ENCODE measurements around the gene STAB1. TPM values are rescaled to one million over a fixed set of nuclear protein-coding genes. Genes with fewer than 3 reads are reported as not detected.

The STAB1 gene
- total RNA-seq, 4 donors from 2014 or later = 101 to 127 (median 118) TPM

DNA sequence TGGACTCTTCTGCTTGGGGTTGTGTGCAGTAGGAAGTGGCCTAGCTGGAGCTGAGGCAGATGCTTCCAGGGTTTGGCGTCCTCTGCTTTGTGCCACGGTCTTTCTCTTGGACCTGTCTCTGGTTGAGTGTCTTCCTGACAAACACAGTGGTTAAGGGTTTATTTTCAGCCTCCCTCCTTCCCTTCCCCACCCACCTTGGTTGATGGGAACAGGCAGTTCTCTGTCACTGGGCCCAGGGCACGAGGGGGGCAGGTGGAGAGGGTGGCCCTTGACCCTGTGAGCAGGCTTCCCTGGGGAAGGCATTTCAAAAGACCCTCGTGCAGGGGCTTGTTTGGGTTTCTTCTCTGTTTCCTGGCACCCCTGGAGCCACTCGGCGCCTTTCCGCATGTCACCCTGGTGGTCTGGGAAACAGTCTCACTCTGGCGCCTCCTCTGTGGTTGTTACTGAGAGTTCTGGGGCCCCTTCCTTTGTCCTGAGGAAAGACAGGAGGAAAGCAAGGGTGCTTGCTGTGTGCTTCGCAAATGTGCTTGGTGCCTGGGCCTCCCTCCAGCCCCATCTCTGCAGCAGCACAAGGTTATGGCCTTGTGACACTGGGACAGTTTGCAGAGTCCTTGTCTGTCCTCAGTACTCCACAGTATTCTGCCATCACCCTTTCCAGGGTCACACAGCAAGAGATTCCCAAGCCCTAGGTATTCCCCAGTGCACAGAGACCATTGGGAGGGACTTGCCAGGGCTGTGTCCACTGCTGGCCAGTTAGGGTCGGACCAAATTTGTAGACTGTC lies 10.3 kb upstream of the STAB1 start:
- 71% methylated on average over 10 of the region's 10 CpGs for WGBS
- TF ChIP-seq EP300 (IDR thresholded peaks at IDR 0.05) (no peak), POLR2AphosphoS5 (IDR thresholded peaks at IDR 0.05) (peak in 1 of 2 donors; percentile 62), POLR2A (IDR thresholded peaks at IDR 0.05; ENCODE audit: low read depth) (no peak)
- TF ChIP-seq, protein P1, sequence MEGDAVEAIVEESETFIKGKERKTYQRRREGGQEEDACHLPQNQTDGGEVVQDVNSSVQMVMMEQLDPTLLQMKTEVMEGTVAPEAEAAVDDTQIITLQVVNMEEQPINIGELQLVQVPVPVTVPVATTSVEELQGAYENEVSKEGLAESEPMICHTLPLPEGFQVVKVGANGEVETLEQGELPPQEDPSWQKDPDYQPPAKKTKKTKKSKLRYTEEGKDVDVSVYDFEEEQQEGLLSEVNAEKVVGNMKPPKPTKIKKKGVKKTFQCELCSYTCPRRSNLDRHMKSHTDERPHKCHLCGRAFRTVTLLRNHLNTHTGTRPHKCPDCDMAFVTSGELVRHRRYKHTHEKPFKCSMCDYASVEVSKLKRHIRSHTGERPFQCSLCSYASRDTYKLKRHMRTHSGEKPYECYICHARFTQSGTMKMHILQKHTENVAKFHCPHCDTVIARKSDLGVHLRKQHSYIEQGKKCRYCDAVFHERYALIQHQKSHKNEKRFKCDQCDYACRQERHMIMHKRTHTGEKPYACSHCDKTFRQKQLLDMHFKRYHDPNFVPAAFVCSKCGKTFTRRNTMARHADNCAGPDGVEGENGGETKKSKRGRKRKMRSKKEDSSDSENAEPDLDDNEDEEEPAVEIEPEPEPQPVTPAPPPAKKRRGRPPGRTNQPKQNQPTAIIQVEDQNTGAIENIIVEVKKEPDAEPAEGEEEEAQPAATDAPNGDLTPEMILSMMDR (IDR thresholded peaks at IDR 0.05) = no peak
- peak overlapping the region; percentile 67 to 84 (median 76) for H3K27ac ChIP-seq (replicated peaks in 1 of 4)
- no peaks in the 10 kb centered on the region for H3K27me3 ChIP-seq
- no peaks in the 10 kb centered on the region for H3K9me3 ChIP-seq
- intact Hi-C loops (cut with DNase I) = loop anchor here (5.0 kb wide), 1 partner anchor 47 kb away; the partner anchor contains the start of gene NT5DC2
- H3K36me3 ChIP-seq = peaks cover 54 to 95% (median 80%) of the 10 kb centered on the region in 4 donors
- no peak overlapping the region for H3K4me3 ChIP-seq
- DNase-seq (ENCODE audit: extremely low spot score) = no peak
- H3K4me1 ChIP-seq = peaks cover 30 to 59% (median 46%) of the 10 kb centered on the region in 4 donors

DNA sequence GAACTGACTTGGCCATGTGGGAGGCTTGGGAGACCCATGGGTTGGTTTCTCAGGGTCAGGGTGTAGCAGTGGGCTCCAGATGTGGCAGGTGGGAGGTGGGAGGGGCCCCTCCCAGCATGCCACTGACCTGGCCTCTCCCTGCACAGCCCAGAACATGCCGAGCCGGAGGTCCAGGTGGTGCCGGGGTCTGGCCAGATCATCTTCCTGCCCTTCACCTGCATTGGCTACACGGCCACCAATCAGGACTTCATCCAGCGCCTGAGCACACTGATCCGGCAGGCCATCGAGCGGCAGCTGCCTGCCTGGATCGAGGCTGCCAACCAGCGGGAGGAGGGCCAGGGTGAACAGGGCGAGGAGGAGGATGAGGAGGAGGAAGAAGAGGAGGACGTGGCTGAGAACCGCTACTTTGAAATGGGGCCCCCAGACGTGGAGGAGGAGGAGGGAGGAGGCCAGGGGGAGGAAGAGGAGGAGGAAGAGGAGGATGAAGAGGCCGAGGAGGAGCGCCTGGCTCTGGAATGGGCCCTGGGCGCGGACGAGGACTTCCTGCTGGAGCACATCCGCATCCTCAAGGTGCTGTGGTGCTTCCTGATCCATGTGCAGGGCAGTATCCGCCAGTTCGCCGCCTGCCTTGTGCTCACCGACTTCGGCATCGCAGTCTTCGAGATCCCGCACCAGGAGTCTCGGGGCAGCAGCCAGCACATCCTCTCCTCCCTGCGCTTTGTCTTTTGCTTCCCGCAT lies 7.9 kb upstream of the STAB1 start:
- H3K27ac ChIP-seq (replicated peaks in 1 of 4) = peak overlapping the region in 1 of 4 donors; percentile 12
- no peaks in the 10 kb centered on the region for H3K27me3 ChIP-seq
- peaks cover 48 to 72% (median 65%) of the 10 kb centered on the region in 4 donors for H3K4me1 ChIP-seq
- DNase-seq (ENCODE audit: extremely low spot score) = no peak
- no peak overlapping the region for H3K4me3 ChIP-seq
- TF ChIP-seq, protein P1 (IDR thresholded peaks at IDR 0.05) = no peak
- TF ChIP-seq EP300 (IDR thresholded peaks at IDR 0.05) = no peak
- peaks cover 61 to 95% (median 80%) of the 10 kb centered on the region in 4 donors for H3K36me3 ChIP-seq
- WGBS = 88% methylated on average over 30 of the region's 31 CpGs
- intact Hi-C loops (cut with DNase I) = loop anchor here (5.0 kb wide), 1 partner anchor 45 kb away; the partner anchor contains the start of gene NT5DC2
- no peaks in the 10 kb centered on the region for H3K9me3 ChIP-seq

DNA sequence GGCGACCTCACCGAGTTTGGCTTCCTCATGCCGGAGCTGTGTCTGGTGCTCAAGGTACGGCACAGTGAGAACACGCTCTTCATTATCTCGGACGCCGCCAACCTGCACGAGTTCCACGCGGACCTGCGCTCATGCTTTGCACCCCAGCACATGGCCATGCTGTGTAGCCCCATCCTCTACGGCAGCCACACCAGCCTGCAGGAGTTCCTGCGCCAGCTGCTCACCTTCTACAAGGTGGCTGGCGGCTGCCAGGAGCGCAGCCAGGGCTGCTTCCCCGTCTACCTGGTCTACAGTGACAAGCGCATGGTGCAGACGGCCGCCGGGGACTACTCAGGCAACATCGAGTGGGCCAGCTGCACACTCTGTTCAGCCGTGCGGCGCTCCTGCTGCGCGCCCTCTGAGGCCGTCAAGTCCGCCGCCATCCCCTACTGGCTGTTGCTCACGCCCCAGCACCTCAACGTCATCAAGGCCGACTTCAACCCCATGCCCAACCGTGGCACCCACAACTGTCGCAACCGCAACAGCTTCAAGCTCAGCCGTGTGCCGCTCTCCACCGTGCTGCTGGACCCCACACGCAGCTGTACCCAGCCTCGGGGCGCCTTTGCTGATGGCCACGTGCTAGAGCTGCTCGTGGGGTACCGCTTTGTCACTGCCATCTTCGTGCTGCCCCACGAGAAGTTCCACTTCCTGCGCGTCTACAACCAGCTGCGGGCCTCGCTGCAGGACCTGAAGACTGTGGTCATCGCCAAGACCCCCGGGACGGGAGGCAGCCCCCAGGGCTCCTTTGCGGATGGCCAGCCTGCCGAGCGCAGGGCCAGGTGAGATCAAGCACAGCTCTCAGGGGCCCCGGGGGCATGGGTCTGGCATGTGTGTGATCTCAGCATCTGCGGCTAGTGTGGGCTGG lies 7.1 kb upstream of the STAB1 start:
- TF ChIP-seq EP300 (IDR thresholded peaks at IDR 0.05) = no peak
- no peak for TF ChIP-seq POLR2AphosphoS5 (IDR thresholded peaks at IDR 0.05)
- TF ChIP-seq, protein P1 (IDR thresholded peaks at IDR 0.05) = no peak
- no peak for TF ChIP-seq POLR2A (IDR thresholded peaks at IDR 0.05; ENCODE audit: low read depth)
- H3K27me3 ChIP-seq = no peaks in the 10 kb centered on the region
- H3K27ac ChIP-seq (replicated peaks in 1 of 4) = no peak overlapping the region
- H3K4me3 ChIP-seq = no peak overlapping the region
- no peaks in the 10 kb centered on the region for H3K9me3 ChIP-seq
- intact Hi-C loops (cut with DNase I) = loop anchor here (5.0 kb wide), 1 partner anchor 44 kb away; the partner anchor contains the start of gene NT5DC2
- WGBS = 96% methylated on average over 52 of the region's 59 CpGs
- DNase-seq (ENCODE audit: extremely low spot score) = no peak
- peaks cover 70 to 95% (median 83%) of the 10 kb centered on the region in 4 donors for H3K36me3 ChIP-seq
- H3K4me1 ChIP-seq = peaks cover 50 to 72% (median 65%) of the 10 kb centered on the region in 4 donors

DNA sequence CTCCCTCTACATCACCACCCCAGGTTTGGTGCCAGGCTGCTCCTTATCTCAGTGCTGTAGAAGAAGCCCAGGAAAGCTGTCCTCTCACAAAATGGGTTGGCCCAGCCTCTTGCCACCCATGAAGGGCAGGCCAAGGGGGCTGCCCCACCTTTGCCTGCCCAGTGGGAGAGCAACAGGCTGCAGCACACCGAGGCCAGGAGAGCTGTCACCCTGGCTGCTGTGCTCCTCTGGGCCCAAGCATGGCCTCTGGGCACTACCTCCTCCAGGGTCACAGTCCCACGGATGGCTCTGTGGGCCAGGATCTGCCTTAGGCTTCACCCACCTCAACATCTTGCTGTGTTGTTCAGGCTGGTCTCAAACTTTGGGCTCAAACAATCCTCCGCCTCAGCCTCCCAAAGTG lies 6.4 kb upstream of the STAB1 start:
- H3K27ac ChIP-seq (replicated peaks in 1 of 4) = peak overlapping the region in 1 of 4 donors; percentile 7
- no peaks in the 10 kb centered on the region for H3K9me3 ChIP-seq
- 100% methylated on average over 1 of the region's 3 CpGs for WGBS
- peaks cover 45 to 72% (median 65%) of the 10 kb centered on the region in 4 donors for H3K4me1 ChIP-seq
- no peak for DNase-seq (ENCODE audit: extremely low spot score)
- H3K4me3 ChIP-seq = no peak overlapping the region
- TF ChIP-seq EP300 (IDR thresholded peaks at IDR 0.05) = no peak
- TF ChIP-seq, protein P1 (IDR thresholded peaks at IDR 0.05) = no peak
- TF ChIP-seq POLR2A (IDR thresholded peaks at IDR 0.05; ENCODE audit: low read depth) = no peak
- TF ChIP-seq POLR2AphosphoS5 (IDR thresholded peaks at IDR 0.05) = no peak
- H3K36me3 ChIP-seq = peaks cover 71 to 95% (median 88%) of the 10 kb centered on the region in 4 donors
- intact Hi-C loops (cut with DNase I) = loop anchor here (5.0 kb wide), 1 partner anchor 44 kb away; the partner anchor contains the start of gene NT5DC2
- no peaks in the 10 kb centered on the region for H3K27me3 ChIP-seq
